PC-9 (cell line): ENCODE data around the gene VEGFD.

ENCODE experiments used
- CTCF ChIP-seq: fragments of 200-600 bp; sonication (generic); conservative IDR thresholded peaks from 2 replicates; pipeline ENCODE4 v1.6.1; 2017; ENCODE audit warnings: mixed run types, antibody characterized with exemption, mild to moderate bottlenecking, moderate library complexity
- EZH2 ChIP-seq: fragments of 200-600 bp; sonication (generic); IDR thresholded peaks from 2 replicates; pipeline ENCODE4 v1.8.0; 2017; ENCODE audit warnings: antibody characterized with exemption, low read depth

- no peak for TF ChIP-seq CTCF
- TF ChIP-seq EZH2, result no peak
Observed at GRCh38 chrX:15384304-15384703, at the start of gene VEGFD.
